GM23338 (cell line): ENCODE results near the gene CELF2.

Source experiments
- CREB1 ChIP-seq: fragments of 250-450 bp; sonication (Bioruptor Pico); IDR thresholded peaks from 2 replicates; pipeline ENCODE4 v1.5.0; 2020; ENCODE audit warnings: low read depth, mild to moderate bottlenecking, moderate library complexity
- CTCF ChIP-seq, 2 experiments: fragments of 200-600 bp in 1 of 2; sonication (generic) in 1 of 2; conservative IDR thresholded peaks; 2 replicates each; pipeline versions ENCODE4 v1.5.1 to v1.6.1; 2016 to 2017; ENCODE audit warnings: antibody characterized with exemption in 2 of 2, low read depth in 2 of 2, mild to moderate bottlenecking in 2 of 2, moderate library complexity in 1 of 2
- EZH2 ChIP-seq: fragments of 200-600 bp; sonication (generic); IDR thresholded peaks from one replicate; pipeline ENCODE4 v1.8.0; 2017; ENCODE audit warnings: antibody characterized with exemption, mild to moderate bottlenecking, low read depth; ENCODE audit not compliant: unreplicated experiment
- EZH2phosphoT487 ChIP-seq: fragments of 200-600 bp; sonication (generic); IDR thresholded peaks from one replicate; pipeline ENCODE4 v1.8.1; 2018; ENCODE audit warnings: antibody characterized with exemption; ENCODE audit not compliant: unreplicated experiment
- JUNB ChIP-seq: IDR thresholded peaks from one replicate; pipeline ENCODE4 v1.6.1; 2016; ENCODE audit warnings: antibody characterized with exemption; ENCODE audit not compliant: unreplicated experiment
- POLR2AphosphoS5 ChIP-seq: IDR thresholded peaks from 2 replicates; pipeline ENCODE4 v1.6.1; 2016; ENCODE audit warnings: antibody characterized with exemption, low read depth
- REST ChIP-seq: IDR thresholded peaks from one replicate; pipeline ENCODE4 v1.6.1; 2018; ENCODE audit warnings: antibody characterized with exemption; ENCODE audit not compliant: unreplicated experiment
- ZNF331 ChIP-seq: fragments of 250-450 bp; sonication (Bioruptor Pico); IDR thresholded peaks from 2 replicates; pipeline ENCODE4 v1.5.0; 2020; ENCODE audit warnings: low read depth, mild to moderate bottlenecking, moderate library complexity
- TF ChIP-seq, protein P1 (sequence below): fragments of 250-450 bp; sonication (Bioruptor Pico); IDR thresholded peaks from 2 replicates; pipeline ENCODE4 v1.5.0; 2020; ENCODE audit warnings: mild to moderate bottlenecking, moderate library complexity

DNA sequence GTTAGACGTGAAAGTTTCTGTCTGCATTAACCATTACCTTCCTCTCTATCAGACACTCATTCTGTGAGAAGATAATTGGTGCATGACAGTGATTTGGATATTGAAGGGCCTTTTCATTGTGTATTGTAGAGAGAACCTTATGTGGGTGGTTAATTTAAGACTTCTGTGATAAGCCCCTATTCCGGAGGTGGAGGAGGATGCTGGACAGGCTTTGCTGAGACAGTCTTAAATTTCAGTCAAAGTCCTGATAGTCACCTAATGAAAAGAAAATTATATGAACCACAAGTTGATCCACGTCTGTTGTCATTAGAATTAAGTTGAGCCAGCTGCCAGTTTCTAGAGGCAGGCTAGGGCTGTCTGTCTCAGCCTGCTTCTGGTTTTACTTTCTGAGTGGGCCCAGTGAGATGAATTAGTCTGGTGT, 62.9 kb downstream of the CELF2 start:
- TF ChIP-seq CTCF (conservative IDR thresholded peaks at IDR 0.05; ENCODE audit: low read depth in 2 of 2) (no peak), ZNF331 (CRISPR knock-in tag) (no peak), EZH2 (no peak), REST (no peak), JUNB (no peak), EZH2phosphoT487 (no peak), POLR2AphosphoS5 (no peak), CREB1 (CRISPR knock-in tag) (no peak)
- TF ChIP-seq, protein P1, sequence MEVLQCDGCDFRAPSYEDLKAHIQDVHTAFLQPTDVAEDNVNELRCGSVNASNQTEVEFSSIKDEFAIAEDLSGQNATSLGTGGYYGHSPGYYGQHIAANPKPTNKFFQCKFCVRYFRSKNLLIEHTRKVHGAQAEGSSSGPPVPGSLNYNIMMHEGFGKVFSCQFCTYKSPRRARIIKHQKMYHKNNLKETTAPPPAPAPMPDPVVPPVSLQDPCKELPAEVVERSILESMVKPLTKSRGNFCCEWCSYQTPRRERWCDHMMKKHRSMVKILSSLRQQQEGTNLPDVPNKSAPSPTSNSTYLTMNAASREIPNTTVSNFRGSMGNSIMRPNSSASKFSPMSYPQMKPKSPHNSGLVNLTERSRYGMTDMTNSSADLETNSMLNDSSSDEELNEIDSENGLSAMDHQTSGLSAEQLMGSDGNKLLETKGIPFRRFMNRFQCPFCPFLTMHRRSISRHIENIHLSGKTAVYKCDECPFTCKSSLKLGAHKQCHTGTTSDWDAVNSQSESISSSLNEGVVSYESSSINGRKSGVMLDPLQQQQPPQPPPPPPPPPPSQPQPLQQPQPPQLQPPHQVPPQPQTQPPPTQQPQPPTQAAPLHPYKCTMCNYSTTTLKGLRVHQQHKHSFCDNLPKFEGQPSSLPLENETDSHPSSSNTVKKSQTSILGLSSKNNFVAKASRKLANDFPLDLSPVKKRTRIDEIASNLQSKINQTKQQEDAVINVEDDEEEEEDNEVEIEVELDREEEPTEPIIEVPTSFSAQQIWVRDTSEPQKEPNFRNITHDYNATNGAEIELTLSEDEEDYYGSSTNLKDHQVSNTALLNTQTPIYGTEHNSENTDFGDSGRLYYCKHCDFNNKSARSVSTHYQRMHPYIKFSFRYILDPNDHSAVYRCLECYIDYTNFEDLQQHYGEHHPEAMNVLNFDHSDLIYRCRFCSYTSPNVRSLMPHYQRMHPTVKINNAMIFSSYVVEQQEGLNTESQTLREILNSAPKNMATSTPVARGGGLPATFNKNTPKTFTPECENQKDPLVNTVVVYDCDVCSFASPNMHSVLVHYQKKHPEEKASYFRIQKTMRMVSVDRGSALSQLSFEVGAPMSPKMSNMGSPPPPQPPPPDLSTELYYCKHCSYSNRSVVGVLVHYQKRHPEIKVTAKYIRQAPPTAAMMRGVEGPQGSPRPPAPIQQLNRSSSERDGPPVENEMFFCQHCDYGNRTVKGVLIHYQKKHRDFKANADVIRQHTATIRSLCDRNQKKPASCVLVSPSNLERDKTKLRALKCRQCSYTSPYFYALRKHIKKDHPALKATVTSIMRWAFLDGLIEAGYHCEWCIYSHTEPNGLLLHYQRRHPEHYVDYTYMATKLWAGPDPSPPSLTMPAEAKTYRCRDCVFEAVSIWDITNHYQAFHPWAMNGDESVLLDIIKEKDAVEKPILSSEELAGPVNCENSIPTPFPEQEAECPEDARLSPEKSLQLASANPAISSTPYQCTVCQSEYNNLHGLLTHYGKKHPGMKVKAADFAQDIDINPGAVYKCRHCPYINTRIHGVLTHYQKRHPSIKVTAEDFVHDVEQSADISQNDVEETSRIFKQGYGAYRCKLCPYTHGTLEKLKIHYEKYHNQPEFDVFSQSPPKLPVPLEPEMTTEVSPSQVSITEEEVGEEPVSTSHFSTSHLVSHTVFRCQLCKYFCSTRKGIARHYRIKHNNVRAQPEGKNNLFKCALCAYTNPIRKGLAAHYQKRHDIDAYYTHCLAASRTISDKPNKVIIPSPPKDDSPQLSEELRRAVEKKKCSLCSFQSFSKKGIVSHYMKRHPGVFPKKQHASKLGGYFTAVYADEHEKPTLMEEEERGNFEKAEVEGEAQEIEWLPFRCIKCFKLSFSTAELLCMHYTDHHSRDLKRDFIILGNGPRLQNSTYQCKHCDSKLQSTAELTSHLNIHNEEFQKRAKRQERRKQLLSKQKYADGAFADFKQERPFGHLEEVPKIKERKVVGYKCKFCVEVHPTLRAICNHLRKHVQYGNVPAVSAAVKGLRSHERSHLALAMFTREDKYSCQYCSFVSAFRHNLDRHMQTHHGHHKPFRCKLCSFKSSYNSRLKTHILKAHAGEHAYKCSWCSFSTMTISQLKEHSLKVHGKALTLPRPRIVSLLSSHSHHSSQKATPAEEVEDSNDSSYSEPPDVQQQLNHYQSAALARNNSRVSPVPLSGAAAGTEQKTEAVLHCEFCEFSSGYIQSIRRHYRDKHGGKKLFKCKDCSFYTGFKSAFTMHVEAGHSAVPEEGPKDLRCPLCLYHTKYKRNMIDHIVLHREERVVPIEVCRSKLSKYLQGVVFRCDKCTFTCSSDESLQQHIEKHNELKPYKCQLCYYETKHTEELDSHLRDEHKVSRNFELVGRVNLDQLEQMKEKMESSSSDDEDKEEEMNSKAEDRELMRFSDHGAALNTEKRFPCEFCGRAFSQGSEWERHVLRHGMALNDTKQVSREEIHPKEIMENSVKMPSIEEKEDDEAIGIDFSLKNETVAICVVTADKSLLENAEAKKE (CRISPR knock-in tag), result no peak
